ENCODE results near the gene PRKAA2.

Gene PRKAA2

DNA sequence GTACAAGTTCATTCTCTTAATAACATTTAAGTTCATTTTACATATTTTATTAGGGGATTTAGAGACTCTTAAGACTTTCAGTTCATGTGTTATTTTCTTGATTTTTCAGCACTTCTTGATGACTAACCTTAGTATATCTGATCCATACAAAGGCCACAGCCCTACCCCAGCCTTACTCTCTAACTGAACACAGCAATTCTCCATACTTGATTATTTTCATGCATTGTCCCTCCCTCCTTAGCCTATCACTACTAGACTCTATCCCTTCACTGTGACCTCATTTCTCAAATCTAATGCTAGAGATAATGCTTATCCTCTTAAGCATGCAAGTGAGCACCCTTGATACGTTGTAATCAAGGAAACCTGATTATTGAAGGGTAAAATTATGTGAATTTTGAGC is 15.2 kb downstream of the PRKAA2 start:
- DNase-seq (ENCODE audit: extremely low read depth, insufficient read length) = no peak
- no peaks in the 10 kb centered on the region for H3K36me3 ChIP-seq (ENCODE audit: control insufficient read depth, insufficient read depth, low read length)
- TF ChIP-seq, protein P1, sequence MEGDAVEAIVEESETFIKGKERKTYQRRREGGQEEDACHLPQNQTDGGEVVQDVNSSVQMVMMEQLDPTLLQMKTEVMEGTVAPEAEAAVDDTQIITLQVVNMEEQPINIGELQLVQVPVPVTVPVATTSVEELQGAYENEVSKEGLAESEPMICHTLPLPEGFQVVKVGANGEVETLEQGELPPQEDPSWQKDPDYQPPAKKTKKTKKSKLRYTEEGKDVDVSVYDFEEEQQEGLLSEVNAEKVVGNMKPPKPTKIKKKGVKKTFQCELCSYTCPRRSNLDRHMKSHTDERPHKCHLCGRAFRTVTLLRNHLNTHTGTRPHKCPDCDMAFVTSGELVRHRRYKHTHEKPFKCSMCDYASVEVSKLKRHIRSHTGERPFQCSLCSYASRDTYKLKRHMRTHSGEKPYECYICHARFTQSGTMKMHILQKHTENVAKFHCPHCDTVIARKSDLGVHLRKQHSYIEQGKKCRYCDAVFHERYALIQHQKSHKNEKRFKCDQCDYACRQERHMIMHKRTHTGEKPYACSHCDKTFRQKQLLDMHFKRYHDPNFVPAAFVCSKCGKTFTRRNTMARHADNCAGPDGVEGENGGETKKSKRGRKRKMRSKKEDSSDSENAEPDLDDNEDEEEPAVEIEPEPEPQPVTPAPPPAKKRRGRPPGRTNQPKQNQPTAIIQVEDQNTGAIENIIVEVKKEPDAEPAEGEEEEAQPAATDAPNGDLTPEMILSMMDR (IDR thresholded peaks at IDR 0.05; ENCODE audit: insufficient read depth, low read length, poor library complexity, severe bottlenecking) = no peak

DNA sequence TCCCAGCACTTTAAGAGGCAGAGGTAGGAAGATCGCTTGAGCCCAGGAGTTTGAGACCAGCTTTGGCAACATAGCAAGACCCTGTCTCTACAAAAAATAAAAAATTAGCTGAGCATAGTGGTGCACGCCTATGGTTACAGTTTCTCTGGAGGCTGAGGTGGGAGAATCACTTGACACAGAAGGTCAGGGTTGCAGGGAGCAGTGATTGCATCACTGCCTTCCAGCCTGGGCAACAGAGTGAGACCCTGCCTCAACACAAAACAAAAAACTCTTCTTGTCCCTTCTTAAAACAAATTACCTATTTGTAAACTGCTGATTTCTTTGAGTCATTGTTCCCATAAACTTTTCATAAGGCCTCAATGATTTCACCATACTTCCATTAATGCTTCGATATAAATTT is 18.7 kb downstream of the PRKAA2 start:
- TF ChIP-seq, protein P1 (IDR thresholded peaks at IDR 0.05; ENCODE audit: insufficient read depth, low read length, poor library complexity, severe bottlenecking) = no peak
- no peak overlapping the region for H3K4me3 ChIP-seq (replicated peaks; ENCODE audit: low read depth, low read length)
- H3K27me3 ChIP-seq (replicated peaks; ENCODE audit: control insufficient read depth, insufficient read depth, low read length) = no peaks in the 10 kb centered on the region
- H3K36me3 ChIP-seq (ENCODE audit: control insufficient read depth, insufficient read depth, low read length) = no peaks in the 10 kb centered on the region
- DNase-seq (ENCODE audit: extremely low read depth, insufficient read length) = no peak

More for the DNA sequence above, 15.2 kb downstream of the PRKAA2 start:
- Histone ChIP-seq H3K27me3 (replicated peaks; ENCODE audit: control insufficient read depth, insufficient read depth, low read length) (no peaks in the 10 kb centered on the region), H3K4me3 (replicated peaks; ENCODE audit: low read depth, low read length) (no peak overlapping the region)

- no peak overlapping the region for H3K4me3 ChIP-seq (replicated peaks; ENCODE audit: low read depth, low read length)
- no peaks in the 10 kb centered on the region for H3K36me3 ChIP-seq (ENCODE audit: control insufficient read depth, insufficient read depth, low read length)
- H3K27me3 ChIP-seq (replicated peaks; ENCODE audit: control insufficient read depth, insufficient read depth, low read length) = no peaks in the 10 kb centered on the region
- no peak for DNase-seq (ENCODE audit: extremely low read depth, insufficient read length)
- TF ChIP-seq, protein P1 (IDR thresholded peaks at IDR 0.05; ENCODE audit: insufficient read depth, low read length, poor library complexity, severe bottlenecking) = no peak
Measured at GRCh38 chr1:56665384-56665783, 20.3 kb downstream of the PRKAA2 start.

DNA sequence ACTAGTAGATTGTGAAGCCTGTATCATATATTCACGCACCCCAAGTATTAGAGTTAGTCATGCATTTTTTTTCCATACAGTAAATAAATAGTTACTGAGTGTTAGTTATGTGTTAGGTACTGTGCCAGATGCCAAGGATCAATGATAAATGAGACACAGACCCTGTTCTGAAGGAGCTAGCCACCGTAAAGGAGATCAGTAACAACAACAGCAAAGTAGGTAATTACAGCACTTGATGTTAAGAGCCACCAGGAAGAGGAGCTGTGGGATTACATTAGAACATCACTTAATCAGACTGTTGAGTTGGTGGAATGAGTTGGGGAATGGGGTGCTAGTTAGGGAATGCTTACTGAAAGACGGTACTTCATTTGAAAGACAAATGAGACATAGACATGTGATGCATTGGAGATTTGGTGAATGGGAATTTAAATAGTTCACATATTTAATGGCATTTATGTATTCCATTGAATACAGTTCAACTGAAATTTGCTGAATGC is 21.0 kb downstream of the PRKAA2 start:
- TF ChIP-seq, protein P1 (IDR thresholded peaks at IDR 0.05; ENCODE audit: insufficient read depth, low read length, poor library complexity, severe bottlenecking) = no peak
- H3K4me3 ChIP-seq (replicated peaks; ENCODE audit: low read depth, low read length) = no peak overlapping the region
- H3K27me3 ChIP-seq (replicated peaks; ENCODE audit: control insufficient read depth, insufficient read depth, low read length) = no peaks in the 10 kb centered on the region
- DNase-seq (ENCODE audit: extremely low read depth, insufficient read length) = no peak
- no peaks in the 10 kb centered on the region for H3K36me3 ChIP-seq (ENCODE audit: control insufficient read depth, insufficient read depth, low read length)

GRCh38 chr1:56670350-56670749 is 25.2 kb downstream of the PRKAA2 start:
- H3K36me3 ChIP-seq (ENCODE audit: control insufficient read depth, insufficient read depth, low read length) = no peaks in the 10 kb centered on the region
- TF ChIP-seq, protein P1 (IDR thresholded peaks at IDR 0.05; ENCODE audit: insufficient read depth, low read length, poor library complexity, severe bottlenecking) = no peak
- no peak overlapping the region for H3K4me3 ChIP-seq (replicated peaks; ENCODE audit: low read depth, low read length)
- no peaks in the 10 kb centered on the region for H3K27me3 ChIP-seq (replicated peaks; ENCODE audit: control insufficient read depth, insufficient read depth, low read length)
- DNase-seq (ENCODE audit: extremely low read depth, insufficient read length) = no peak

DNA sequence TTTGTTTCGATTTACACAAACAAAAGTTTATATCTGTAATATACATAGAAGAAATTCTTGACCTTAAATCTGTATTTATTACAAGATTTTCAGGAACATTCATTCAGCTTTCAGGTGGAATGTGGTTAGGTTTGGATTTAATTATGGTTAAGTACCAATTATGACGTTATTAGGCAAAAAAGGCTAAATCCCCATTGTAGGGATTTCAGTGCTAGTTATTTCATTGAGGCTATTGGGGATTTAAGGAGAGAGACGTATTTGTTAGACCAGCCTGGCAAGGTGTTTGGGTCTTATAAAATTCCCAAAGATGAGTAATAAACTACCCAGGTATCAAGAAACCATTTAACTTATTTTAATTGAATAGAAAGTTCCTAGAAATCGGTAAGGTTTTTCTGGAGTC is 26.0 kb downstream of the PRKAA2 start:
- no peak for DNase-seq (ENCODE audit: extremely low read depth, insufficient read length)
- TF ChIP-seq, protein P1 (IDR thresholded peaks at IDR 0.05; ENCODE audit: insufficient read depth, low read length, poor library complexity, severe bottlenecking) = no peak
- no peaks in the 10 kb centered on the region for H3K27me3 ChIP-seq (replicated peaks; ENCODE audit: control insufficient read depth, insufficient read depth, low read length)
- H3K36me3 ChIP-seq (ENCODE audit: control insufficient read depth, insufficient read depth, low read length) = no peaks in the 10 kb centered on the region
- no peak overlapping the region for H3K4me3 ChIP-seq (replicated peaks; ENCODE audit: low read depth, low read length)

Measured in GM06990 (cell line).